ENCODE results near the gene FHIT. TPM values are rescaled to one million over a fixed set of nuclear protein-coding genes. Genes with fewer than 3 reads are reported as not detected.
"Not testable (repeated sequence)": the region's sequence is repeated elsewhere in the genome, so short reads cannot be mapped to it uniquely, and the experiment has no call there.

The FHIT gene
- total RNA-seq, 1 donor: 16.9 TPM

GRCh38 chr3:61008153-61008997 lies 242.9 kb downstream of the FHIT start:
- Histone ChIP-seq H3K9me3 (ENCODE audit: low read depth, low read length) (no peaks in the 10 kb centered on the region), H3K4me1 (ENCODE audit: insufficient read depth, low read length) (peaks cover 15% of the 10 kb centered on the region), H3K4me3 (ENCODE audit: low read length) (no peak overlapping the region), H3K27me3 (ENCODE audit: insufficient read depth, low read length) (no peaks in the 10 kb centered on the region)

- peaks cover 15% of the 10 kb centered on the region for H3K4me1 ChIP-seq (ENCODE audit: insufficient read depth, low read length)
- H3K9me3 ChIP-seq (ENCODE audit: low read depth, low read length): no peaks in the 10 kb centered on the region
- H3K4me3 ChIP-seq (ENCODE audit: low read length): no peak overlapping the region
- H3K27me3 ChIP-seq (ENCODE audit: insufficient read depth, low read length): no peaks in the 10 kb centered on the region
These were observed 245.7 kb downstream of the FHIT start for GRCh38 chr3:61005591-61005990.

- H3K27me3 ChIP-seq (ENCODE audit: insufficient read depth, low read length): no peaks in the 10 kb centered on the region
- no peaks in the 10 kb centered on the region for H3K9me3 ChIP-seq (ENCODE audit: low read depth, low read length)
- H3K4me1 ChIP-seq (ENCODE audit: insufficient read depth, low read length): no peaks in the 10 kb centered on the region
- H3K4me3 ChIP-seq (ENCODE audit: low read length): no peak overlapping the region
These were observed 252.4 kb downstream of the FHIT start for GRCh38 chr3:60998858-60999257.

- Histone ChIP-seq H3K4me3 (ENCODE audit: low read length) (no peak overlapping the region), H3K27me3 (ENCODE audit: insufficient read depth, low read length) (no peaks in the 10 kb centered on the region), H3K9me3 (ENCODE audit: low read depth, low read length) (no peaks in the 10 kb centered on the region), H3K4me1 (ENCODE audit: insufficient read depth, low read length) (peaks cover 6% of the 10 kb centered on the region)
These were observed 258.9 kb downstream of the FHIT start for GRCh38 chr3:60992395-60992794.

GRCh38 chr3:60990442-60990730 lies 260.9 kb downstream of the FHIT start:
- no peaks in the 10 kb centered on the region for H3K9me3 ChIP-seq (ENCODE audit: low read depth, low read length)
- no peaks in the 10 kb centered on the region for H3K27me3 ChIP-seq (ENCODE audit: insufficient read depth, low read length)
- no peak overlapping the region for H3K4me3 ChIP-seq (ENCODE audit: low read length)
- H3K4me1 ChIP-seq (ENCODE audit: insufficient read depth, low read length): peaks cover 6% of the 10 kb centered on the region

- Histone ChIP-seq H3K4me3 (ENCODE audit: low read length) (no peak overlapping the region), H3K27me3 (ENCODE audit: insufficient read depth, low read length) (no peaks in the 10 kb centered on the region), H3K9me3 (ENCODE audit: low read depth, low read length) (no peaks in the 10 kb centered on the region), H3K4me1 (ENCODE audit: insufficient read depth, low read length) (peaks cover 6% of the 10 kb centered on the region)
These were observed 261.4 kb downstream of the FHIT start for GRCh38 chr3:60989626-60990441.

GRCh38 chr3:60987191-60987590 lies 264.1 kb downstream of the FHIT start:
- H3K27me3 ChIP-seq (ENCODE audit: insufficient read depth, low read length); H3K4me3 ChIP-seq (ENCODE audit: low read length); H3K4me1 ChIP-seq (ENCODE audit: insufficient read depth, low read length); H3K9me3 ChIP-seq (ENCODE audit: low read depth, low read length): not testable (repeated sequence)

DNA sequence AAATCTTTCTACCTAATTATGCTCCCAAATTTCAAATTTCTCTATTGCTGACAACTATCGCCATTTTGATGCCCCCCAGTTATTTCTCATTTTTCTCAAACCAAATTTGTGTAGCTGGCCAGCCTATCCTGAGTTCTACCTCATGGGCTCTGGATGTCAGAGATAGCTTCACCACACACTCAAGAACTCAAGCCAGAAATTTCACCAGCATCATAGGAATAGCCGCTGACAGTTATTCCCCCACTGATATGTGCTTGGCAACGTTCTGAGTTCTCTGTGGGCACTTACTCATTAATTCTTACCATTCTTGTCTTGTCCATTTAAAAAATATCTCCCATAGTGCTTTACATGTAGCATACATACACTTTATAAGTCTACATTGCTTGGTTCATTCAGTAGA lies 264.7 kb downstream of the FHIT start:
- Histone ChIP-seq H3K27me3 (ENCODE audit: insufficient read depth, low read length) (no peaks in the 10 kb centered on the region), H3K4me3 (ENCODE audit: low read length) (no peak overlapping the region), H3K4me1 (ENCODE audit: insufficient read depth, low read length) (no peaks in the 10 kb centered on the region), H3K9me3 (ENCODE audit: low read depth, low read length) (no peaks in the 10 kb centered on the region)

DNA sequence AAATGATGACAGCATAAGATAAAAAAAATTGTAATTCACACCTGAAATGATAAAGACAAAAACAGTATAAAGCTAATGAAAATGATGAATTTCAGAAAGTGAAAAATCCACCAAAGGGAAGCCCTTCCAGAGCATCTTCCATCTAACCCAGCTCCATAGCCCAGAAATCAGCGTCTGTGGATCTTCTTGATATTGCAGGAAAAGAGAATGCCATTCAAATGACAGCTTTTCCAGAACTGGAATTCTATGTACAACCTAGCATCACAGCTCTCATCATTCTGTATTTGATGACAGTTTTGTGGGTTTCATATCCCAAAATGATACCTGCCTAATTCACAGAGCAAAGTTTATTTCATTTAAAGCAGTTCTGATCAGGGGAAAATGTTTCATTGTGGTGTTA lies 267.3 kb downstream of the FHIT start:
- Histone ChIP-seq H3K4me3 (ENCODE audit: low read length) (no peak overlapping the region), H3K4me1 (ENCODE audit: insufficient read depth, low read length) (peaks cover 19% of the 10 kb centered on the region), H3K9me3 (ENCODE audit: low read depth, low read length) (no peaks in the 10 kb centered on the region), H3K27me3 (ENCODE audit: insufficient read depth, low read length) (no peaks in the 10 kb centered on the region)

DNA sequence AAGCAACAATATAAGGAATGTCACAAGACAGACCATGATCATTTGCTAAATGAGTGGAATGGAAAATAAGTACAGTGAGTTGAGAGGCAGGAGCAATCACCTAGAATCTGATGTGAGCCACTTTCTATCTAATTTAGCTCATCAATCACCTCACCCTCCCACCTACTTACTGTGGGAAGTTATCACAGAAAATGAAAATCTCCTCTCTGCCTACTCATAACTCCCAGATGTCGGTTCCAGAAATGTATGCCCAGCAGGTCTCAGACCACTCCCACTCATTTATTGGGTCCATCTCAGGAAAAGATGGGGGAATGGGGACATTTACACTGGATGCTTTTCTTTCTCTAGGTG lies 270.9 kb downstream of the FHIT start:
- no peaks in the 10 kb centered on the region for H3K9me3 ChIP-seq (ENCODE audit: low read depth, low read length)
- no peak overlapping the region for H3K4me3 ChIP-seq (ENCODE audit: low read length)
- H3K27me3 ChIP-seq (ENCODE audit: insufficient read depth, low read length): no peaks in the 10 kb centered on the region
- peaks cover 19% of the 10 kb centered on the region for H3K4me1 ChIP-seq (ENCODE audit: insufficient read depth, low read length)

DNA sequence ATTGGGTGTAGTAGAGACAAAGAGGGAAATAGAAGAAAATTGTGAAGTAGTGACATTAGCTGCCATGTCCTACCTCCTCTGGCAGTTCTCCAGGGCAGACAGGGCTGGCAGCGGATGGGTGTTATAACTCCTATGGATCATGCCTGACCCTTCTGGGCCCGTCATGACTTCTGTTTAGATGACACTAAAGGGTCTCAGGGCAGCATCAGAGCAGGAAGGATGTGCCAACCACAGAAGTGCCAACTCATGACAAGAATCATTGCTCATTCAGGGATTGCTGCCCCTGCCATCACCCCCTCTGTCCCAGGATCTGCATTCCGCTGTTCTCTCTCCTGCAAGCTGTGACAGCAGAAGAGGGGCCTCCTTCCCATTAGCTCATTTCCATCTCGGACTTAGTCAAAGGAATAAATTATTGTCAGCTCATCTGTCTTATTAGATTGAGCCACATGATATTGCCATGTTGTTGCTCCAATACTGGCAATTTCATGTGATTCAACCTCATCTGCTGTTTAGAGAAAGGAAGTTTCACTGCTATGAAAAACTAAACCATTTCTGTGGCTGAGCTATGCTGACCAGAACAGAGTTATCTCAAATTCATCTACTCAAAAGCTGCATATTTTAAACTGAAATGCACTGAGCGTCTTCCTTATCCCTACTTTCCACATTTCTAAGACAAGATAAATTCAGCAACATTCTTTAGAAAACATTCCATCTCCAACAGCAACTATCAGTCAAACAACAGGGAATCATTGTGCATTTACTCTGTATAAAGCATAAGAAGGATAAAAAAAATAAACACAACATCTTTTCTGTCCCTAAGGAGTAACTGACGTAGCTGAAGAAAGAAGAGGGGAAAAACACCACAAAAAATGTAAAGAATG lies 271.6 kb downstream of the FHIT start:
- H3K4me1 ChIP-seq (ENCODE audit: insufficient read depth, low read length): peaks cover 19% of the 10 kb centered on the region
- H3K4me3 ChIP-seq (ENCODE audit: low read length): no peak overlapping the region
- no peaks in the 10 kb centered on the region for H3K27me3 ChIP-seq (ENCODE audit: insufficient read depth, low read length)
- H3K9me3 ChIP-seq (ENCODE audit: low read depth, low read length): no peaks in the 10 kb centered on the region

DNA sequence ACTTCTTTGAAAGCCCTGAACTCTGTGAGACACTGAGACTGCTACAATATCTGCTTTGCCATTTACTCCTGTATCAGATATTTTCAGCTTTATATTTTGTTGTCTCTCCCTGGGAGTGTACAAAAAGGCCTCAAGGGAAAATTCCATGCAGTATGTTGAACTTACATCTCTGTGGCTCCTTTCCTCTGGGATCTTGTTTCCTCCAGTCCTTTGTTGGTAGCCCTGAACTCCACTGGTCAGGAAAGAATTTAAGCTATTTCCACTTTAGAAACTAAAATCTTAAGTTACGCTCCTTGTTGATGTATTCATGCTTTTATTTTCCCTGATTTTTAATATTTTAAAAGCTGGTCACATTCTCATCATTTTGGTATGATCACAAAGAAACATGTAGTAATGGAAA lies 277.9 kb downstream of the FHIT start:
- Histone ChIP-seq H3K27me3 (ENCODE audit: insufficient read depth, low read length) (no peaks in the 10 kb centered on the region), H3K4me3 (ENCODE audit: low read length) (no peak overlapping the region), H3K9me3 (ENCODE audit: low read depth, low read length) (peaks cover 13% of the 10 kb centered on the region)

GRCh38 chr3:60972599-60972998 lies 278.7 kb downstream of the FHIT start:
- Histone ChIP-seq H3K4me3 (ENCODE audit: low read length) (no peak overlapping the region), H3K9me3 (ENCODE audit: low read depth, low read length) (peaks cover 13% of the 10 kb centered on the region), H3K4me1 (ENCODE audit: insufficient read depth, low read length) (no peaks in the 10 kb centered on the region)

More for the DNA sequence above, 277.9 kb downstream of the FHIT start:
- H3K4me1 ChIP-seq (ENCODE audit: insufficient read depth, low read length): no peaks in the 10 kb centered on the region

GRCh38 chr3:60970850-60971249 lies 280.4 kb downstream of the FHIT start:
- H3K27me3 ChIP-seq (ENCODE audit: insufficient read depth, low read length): no peaks in the 10 kb centered on the region
- no peaks in the 10 kb centered on the region for H3K4me1 ChIP-seq (ENCODE audit: insufficient read depth, low read length)
- peaks cover 13% of the 10 kb centered on the region for H3K9me3 ChIP-seq (ENCODE audit: low read depth, low read length)
- H3K4me3 ChIP-seq (ENCODE audit: low read length): no peak overlapping the region

More at GRCh38 chr3:60972599-60972998, 278.7 kb downstream of the FHIT start:
- no peaks in the 10 kb centered on the region for H3K27me3 ChIP-seq (ENCODE audit: insufficient read depth, low read length)

DNA sequence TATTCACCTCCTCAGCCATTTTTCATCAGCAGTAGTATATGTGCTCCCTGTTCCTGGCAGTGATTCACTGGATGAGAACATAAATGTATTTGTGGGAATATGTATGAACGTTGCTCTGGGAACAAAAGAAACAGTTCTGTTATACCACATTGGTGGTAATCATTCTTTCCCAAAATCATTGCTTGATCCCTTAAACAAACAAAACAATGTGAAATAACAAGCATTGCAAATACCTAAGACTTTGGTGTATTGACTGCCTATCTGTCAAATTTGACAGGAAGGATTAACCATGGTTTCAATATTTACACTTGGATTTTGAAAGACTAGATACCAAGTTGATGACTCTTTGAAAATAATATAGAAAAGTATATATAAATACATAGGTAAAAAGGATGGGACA lies 284.1 kb downstream of the FHIT start:
- Histone ChIP-seq H3K9me3 (ENCODE audit: low read depth, low read length) (peaks cover under 1% of the 10 kb centered on the region), H3K4me1 (ENCODE audit: insufficient read depth, low read length) (no peaks in the 10 kb centered on the region), H3K4me3 (ENCODE audit: low read length) (no peak overlapping the region), H3K27me3 (ENCODE audit: insufficient read depth, low read length) (no peaks in the 10 kb centered on the region)

Data from mononuclear cell (primary cell).